PC-3 (cell line): Measurements from ENCODE around the gene LHFPL6. TPM values are rescaled to one million over a fixed set of nuclear protein-coding genes. Genes with fewer than 3 reads are reported as not detected.

Experiments used
- ATAC-seq: fragments of 200-7000 bp; cut with Tn5 transposase; 2 replicates; pipeline ENCODE4 v1.9.1; 2020; ENCODE audit warnings: mild to moderate bottlenecking, moderate library complexity
- BruUV-seq: library from RNA; stranded (reverse); fragments of 400-500 nt; replicated peaks from 2 replicates; lab custom pipeline; 2021; lab: Mats Ljungman, UMichigan
- CTCF ChIA-PET: fragments of 300-600 bp; sonication (Branson Sonifier 250); formaldehyde crosslinking; loops from one replicate; lab custom pipeline; 2022; ENCODE audit warnings: antibody characterized with exemption; lab: Charles Lee
- POLR2A ChIA-PET: fragments of 300-600 bp; sonication (Branson Sonifier 250); formaldehyde crosslinking; loops from one replicate; lab custom pipeline; 2022; ENCODE audit warnings: antibody characterized with exemption; ENCODE audit not compliant: unreplicated experiment; lab: Charles Lee
- DNase-seq: peaks from one replicate; pipeline ENCODE4 v3.0.0-alpha.2; 2015
- H2AFZ ChIP-seq: fragments of 300-600 bp; sonication (generic); 2 replicates; pipeline ENCODE4 v1.6.0; 2016; ENCODE audit warnings: antibody characterized with exemption, low read length
- H3F3A ChIP-seq: fragments of 300-600 bp; sonication (generic); one replicate; pipeline ENCODE4 v1.6.0; 2017; ENCODE audit warnings: antibody characterized with exemption, low read length, control low read depth, mild to moderate bottlenecking; ENCODE audit not compliant: unreplicated experiment
- H3K27ac ChIP-seq: fragments of 300-600 bp; sonication (generic); 2 replicates; pipeline ENCODE4 v1.5.1; 2016; ENCODE audit warnings: mild to moderate bottlenecking, low read length
- H3K27me3 ChIP-seq: fragments of 300-600 bp; sonication (generic); 2 replicates; pipeline ENCODE4 v1.6.1; 2016; ENCODE audit warnings: low read length, mixed read lengths
- H3K36me3 ChIP-seq: fragments of 300-600 bp; sonication (generic); 2 replicates; pipeline ENCODE4 v1.6.1; 2016; ENCODE audit warnings: low read depth, mixed run types, low read length, mixed read lengths
- H3K4me1 ChIP-seq: fragments of 300-600 bp; sonication (generic); 2 replicates; pipeline ENCODE4 v1.5.1; 2016; ENCODE audit warnings: low read length; ENCODE audit not compliant: insufficient read depth
- H3K4me2 ChIP-seq: fragments of 300-600 bp; sonication (generic); 2 replicates; pipeline ENCODE4 v1.6.0; 2016; ENCODE audit warnings: low read length
- H3K4me3 ChIP-seq: fragments of 300-600 bp; sonication (generic); 2 replicates; pipeline ENCODE4 v1.5.1; 2016; ENCODE audit warnings: mild to moderate bottlenecking, low read length, mixed read lengths
- H3K79me2 ChIP-seq: fragments of 300-600 bp; sonication (generic); 2 replicates; pipeline ENCODE4 v1.6.1; 2017; ENCODE audit warnings: low read length, mixed read lengths
- H3K9ac ChIP-seq: fragments of 300-600 bp; sonication (generic); 2 replicates; pipeline ENCODE4 v1.6.0; 2016; ENCODE audit warnings: mild to moderate bottlenecking, low read length
- H3K9me2 ChIP-seq: fragments of 300-600 bp; sonication (generic); replicated peaks from 2 replicates; pipeline ENCODE4 v1.6.1; 2016; ENCODE audit warnings: mixed run types, low read length, mixed read lengths
- H3K9me3 ChIP-seq: fragments of 300-600 bp; sonication (generic); 2 replicates; pipeline ENCODE4 v1.6.1; 2016; ENCODE audit warnings: low read length, mixed read lengths
- H4K20me1 ChIP-seq: fragments of 300-600 bp; sonication (generic); 2 replicates; pipeline ENCODE4 v1.6.1; 2016; ENCODE audit warnings: low read length, mixed read lengths
- EZH2 ChIP-seq: fragments of 300-600 bp; sonication (generic); IDR thresholded peaks from one replicate; pipeline ENCODE4 v1.6.1; 2017; ENCODE audit warnings: antibody characterized with exemption, mild to moderate bottlenecking, low read length; ENCODE audit not compliant: unreplicated experiment
- EZH2phosphoT487 ChIP-seq: fragments of 300-600 bp; sonication (generic); IDR thresholded peaks from 2 replicates; pipeline ENCODE4 v1.6.1; 2018; ENCODE audit warnings: mild to moderate bottlenecking, antibody characterized with exemption, low read length, borderline replicate concordance
- intact Hi-C: fragments of 100-400 bp; cut with micrococcal nuclease; formaldehyde crosslinking; loops from 2 replicates; pipeline ENCODE4 v1.9.0; 2023
- total RNA-seq: library from RNA; depleted of rRNA; stranded (reverse); fragments of >200 nt; gene quantifications from 2 replicates; pipeline ENCODE4 v1.2.3, GENCODE V29; 2014
- TF ChIP-seq, protein P1 (sequence below): fragments of 300-600 bp; sonication (generic); conservative IDR thresholded peaks from 2 replicates; pipeline ENCODE4 v1.5.1; 2017; ENCODE audit warnings: antibody characterized with exemption, low read depth, mild to moderate bottlenecking, low read length

The LHFPL6 gene
- total RNA-seq, 1 experiment from 2014 or later: 7.8 TPM

DNA sequence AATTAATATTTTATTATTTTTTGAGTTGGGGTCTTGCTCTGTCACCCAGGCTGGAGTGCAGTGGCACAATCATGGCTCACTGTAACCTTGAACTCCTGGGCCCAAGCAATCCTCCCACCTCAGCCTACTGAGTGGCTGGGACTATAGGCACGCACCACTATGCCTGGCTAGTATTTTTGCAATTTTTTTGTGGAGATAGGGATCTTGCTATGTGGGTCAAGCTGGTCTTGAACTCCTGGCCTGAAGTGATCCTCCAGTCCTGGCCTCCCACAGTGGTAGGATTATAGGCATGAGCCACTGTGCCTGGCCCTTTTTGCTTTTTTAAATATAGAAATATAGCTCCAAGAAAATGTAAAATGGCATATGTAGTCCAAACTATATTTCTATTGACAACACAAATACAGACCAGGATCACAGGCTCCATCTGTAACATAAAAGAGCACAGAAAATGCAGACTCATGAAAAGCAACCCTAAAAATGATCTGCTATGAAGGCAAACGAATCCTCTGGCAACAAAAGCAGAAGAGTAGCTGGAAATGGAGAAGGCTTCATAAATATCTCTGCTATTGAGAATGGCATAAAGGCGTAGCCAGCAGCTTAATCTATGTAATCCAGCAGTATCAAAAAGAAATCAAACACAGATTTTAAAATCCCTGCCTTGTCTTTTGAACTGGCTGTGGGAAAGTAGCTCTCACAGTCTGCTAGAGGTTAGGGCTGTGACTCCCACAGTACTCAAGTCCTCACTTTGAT is 200.6 kb downstream of the LHFPL6 start:
- H3K36me3 ChIP-seq: no peaks in the 10 kb centered on the region
- no peak overlapping the region for H3K9ac ChIP-seq
- H2AFZ ChIP-seq: no peak overlapping the region
- H3K27me3 ChIP-seq: no peaks in the 10 kb centered on the region
- H3K9me2 ChIP-seq: no peaks in the 10 kb centered on the region
- TF ChIP-seq EZH2phosphoT487: no peak
- ChIA-PET POLR2A (no interaction called here), CTCF (no interaction called here)
- H3K9me3 ChIP-seq: no peaks in the 10 kb centered on the region
- no TSS peak for BruUV-seq
- no peak for ATAC-seq
- H3F3A ChIP-seq: no peaks in the 10 kb centered on the region
- H4K20me1 ChIP-seq: no peaks in the 10 kb centered on the region
- H3K27ac ChIP-seq: no peak overlapping the region
- no peak for DNase-seq
- H3K79me2 ChIP-seq: no peaks in the 10 kb centered on the region
- intact Hi-C loops: no loop called here
- no peak overlapping the region for H3K4me2 ChIP-seq
- H3K4me3 ChIP-seq: no peak overlapping the region
- H3K4me1 ChIP-seq: no peaks in the 10 kb centered on the region

DNA sequence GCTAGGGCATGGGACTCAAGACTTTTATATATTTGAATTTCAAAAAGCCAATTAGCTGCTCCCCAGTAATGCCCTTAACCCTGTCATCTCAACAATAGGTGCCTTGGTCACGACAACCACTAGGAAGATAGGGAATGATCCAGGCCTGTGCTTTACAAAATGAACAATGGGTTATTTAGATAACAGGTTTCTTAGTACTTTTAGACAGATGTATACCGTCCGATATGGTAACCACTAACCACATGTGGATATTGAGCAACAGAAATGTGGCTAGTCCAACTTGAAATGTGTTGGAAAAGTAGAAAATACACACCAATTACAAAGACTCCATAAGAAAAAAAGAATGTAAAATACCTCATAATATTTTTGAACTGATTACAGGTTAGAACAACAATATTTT is 201.2 kb downstream of the LHFPL6 start:
- Histone ChIP-seq H3K9me3 (no peaks in the 10 kb centered on the region), H3K4me2 (no peak overlapping the region), H3K9me2 (no peaks in the 10 kb centered on the region), H3K79me2 (no peaks in the 10 kb centered on the region), H4K20me1 (no peaks in the 10 kb centered on the region), H3K27ac (no peak overlapping the region), H3K9ac (no peak overlapping the region), H3K4me1 (no peaks in the 10 kb centered on the region), H3K27me3 (no peaks in the 10 kb centered on the region), H2AFZ (no peak overlapping the region), H3F3A (no peaks in the 10 kb centered on the region), H3K4me3 (no peak overlapping the region), H3K36me3 (no peaks in the 10 kb centered on the region)
- BruUV-seq: no TSS peak
- no peak for ATAC-seq
- POLR2A ChIA-PET: no interaction called here
- intact Hi-C loops: no loop called here
- no peak for DNase-seq
- no peak for TF ChIP-seq EZH2phosphoT487
- TF ChIP-seq, protein P1, sequence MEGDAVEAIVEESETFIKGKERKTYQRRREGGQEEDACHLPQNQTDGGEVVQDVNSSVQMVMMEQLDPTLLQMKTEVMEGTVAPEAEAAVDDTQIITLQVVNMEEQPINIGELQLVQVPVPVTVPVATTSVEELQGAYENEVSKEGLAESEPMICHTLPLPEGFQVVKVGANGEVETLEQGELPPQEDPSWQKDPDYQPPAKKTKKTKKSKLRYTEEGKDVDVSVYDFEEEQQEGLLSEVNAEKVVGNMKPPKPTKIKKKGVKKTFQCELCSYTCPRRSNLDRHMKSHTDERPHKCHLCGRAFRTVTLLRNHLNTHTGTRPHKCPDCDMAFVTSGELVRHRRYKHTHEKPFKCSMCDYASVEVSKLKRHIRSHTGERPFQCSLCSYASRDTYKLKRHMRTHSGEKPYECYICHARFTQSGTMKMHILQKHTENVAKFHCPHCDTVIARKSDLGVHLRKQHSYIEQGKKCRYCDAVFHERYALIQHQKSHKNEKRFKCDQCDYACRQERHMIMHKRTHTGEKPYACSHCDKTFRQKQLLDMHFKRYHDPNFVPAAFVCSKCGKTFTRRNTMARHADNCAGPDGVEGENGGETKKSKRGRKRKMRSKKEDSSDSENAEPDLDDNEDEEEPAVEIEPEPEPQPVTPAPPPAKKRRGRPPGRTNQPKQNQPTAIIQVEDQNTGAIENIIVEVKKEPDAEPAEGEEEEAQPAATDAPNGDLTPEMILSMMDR: no peak
- TF ChIP-seq EZH2: no peak
- CTCF ChIA-PET: no interaction called here

- H3K27me3 ChIP-seq: no peaks in the 10 kb centered on the region
- H3K9me3 ChIP-seq: no peaks in the 10 kb centered on the region
- ATAC-seq: no peak
- H3K27ac ChIP-seq: no peak overlapping the region
- H3K4me2 ChIP-seq: no peak overlapping the region
- no peaks in the 10 kb centered on the region for H3K4me1 ChIP-seq
- CTCF ChIA-PET: no interaction called here
- no peaks in the 10 kb centered on the region for H4K20me1 ChIP-seq
- H3K36me3 ChIP-seq: no peaks in the 10 kb centered on the region
- POLR2A ChIA-PET: no interaction called here
- H3F3A ChIP-seq: no peaks in the 10 kb centered on the region
- DNase-seq: no peak
- no peak overlapping the region for H3K9ac ChIP-seq
- H3K4me3 ChIP-seq: no peak overlapping the region
- H3K79me2 ChIP-seq: no peaks in the 10 kb centered on the region
- TF ChIP-seq EZH2phosphoT487 (no peak), EZH2 (no peak)
- TF ChIP-seq, protein P1: no peak
- no peak overlapping the region for H2AFZ ChIP-seq
- H3K9me2 ChIP-seq: no peaks in the 10 kb centered on the region
- intact Hi-C loops: no loop called here
- no TSS peak for BruUV-seq
These were observed 201.8 kb downstream of the LHFPL6 start for GRCh38 chr13:39401046-39401705.
